ENCODE results near the gene IGFALS. TPM values are rescaled to one million over a fixed set of nuclear protein-coding genes. Genes with fewer than 3 reads are reported as not detected.
A peak's percentile ranks its signal among the peaks of the same experiment; 100 is the strongest.

Gene IGFALS
- total and polyA plus RNA-seq, 2 experiments from 2014 or later = 0.16 TPM; not detected in 1

GRCh38 chr16:1794908-1795666, 1.6 kb upstream of the IGFALS start:
- DNase-seq (ENCODE audit: low spot score) (no peak), ATAC-seq (no peak)
- Histone ChIP-seq H3K79me2 (replicated peaks; ENCODE audit: insufficient read depth) (no peaks in the 10 kb centered on the region), H3F3A (replicated peaks; ENCODE audit: low read depth) (no peaks in the 10 kb centered on the region), H3K4me3 (no peak overlapping the region), H3K4me2 (no peak overlapping the region), H3K9me2 (ENCODE audit: insufficient read depth) (no peaks in the 10 kb centered on the region), H3K36me3 (ENCODE audit: insufficient read depth) (no peaks in the 10 kb centered on the region; the same call in 1 of the 2 replicates), H2AFZ (no peak overlapping the region), H3K27me3 (ENCODE audit: insufficient read depth) (no peaks in the 10 kb centered on the region), H3K4me1 (ENCODE audit: insufficient read depth) (no peaks in the 10 kb centered on the region), H4K20me1 (replicated peaks; ENCODE audit: insufficient read depth) (no peaks in the 10 kb centered on the region), H3K27ac (ENCODE audit: low read depth) (no peak overlapping the region)
- TF ChIP-seq ETS1 (IDR thresholded peaks at IDR 0.05) (no peak), ZNF331 (CRISPR knock-in tag; IDR thresholded peaks at IDR 0.05; ENCODE audit: low read depth) (no peak), POLR2AphosphoS5 (IDR thresholded peaks at IDR 0.05; ENCODE audit: low read depth) (no peak), CTCF (conservative IDR thresholded peaks at IDR 0.05; ENCODE audit: low read depth in 2 of 2) (no peak), EZH2 (IDR thresholded peaks at IDR 0.05; ENCODE audit: low read depth, unreplicated experiment) (no peak)
- Mint-ChIP-seq H3K4me1 (no peaks in the 10 kb centered on the region), H3K27me3 (ENCODE audit: insufficient read depth, low read depth, poor library complexity) (no peaks in the 10 kb centered on the region), H3K36me3 (ENCODE audit: low read depth) (peaks cover 37% of the 10 kb centered on the region), H3K4me3 (no peak overlapping the region), H3K9me3 (peaks cover 36% of the 10 kb centered on the region), H3K27ac (no peak overlapping the region)

GRCh38 chr16:1794221-1794871, 841 bp upstream of the IGFALS start:
- no peaks in the 10 kb centered on the region; the same call in 1 of the 2 replicates for H3K36me3 ChIP-seq (ENCODE audit: insufficient read depth)
- no peaks in the 10 kb centered on the region for H4K20me1 ChIP-seq (replicated peaks; ENCODE audit: insufficient read depth)
- no peaks in the 10 kb centered on the region for H3K79me2 ChIP-seq (replicated peaks; ENCODE audit: insufficient read depth)
- peaks cover 30% of the 10 kb centered on the region for H3K36me3 Mint-ChIP-seq (ENCODE audit: low read depth)
- ATAC-seq (peak; percentile 33), DNase-seq (ENCODE audit: low spot score) (no peak)
- H3K4me1 ChIP-seq (ENCODE audit: insufficient read depth) = no peaks in the 10 kb centered on the region
- no peaks in the 10 kb centered on the region for H3K9me2 ChIP-seq (ENCODE audit: insufficient read depth)
- H3K4me3 Mint-ChIP-seq = no peak overlapping the region
- peaks cover 29% of the 10 kb centered on the region for H3K9me3 Mint-ChIP-seq
- H3K4me1 Mint-ChIP-seq = no peaks in the 10 kb centered on the region
- H3K27me3 Mint-ChIP-seq (ENCODE audit: insufficient read depth, low read depth, poor library complexity) = no peaks in the 10 kb centered on the region
- no peak overlapping the region for H3K4me3 ChIP-seq
- H3K27ac Mint-ChIP-seq = no peak overlapping the region
- H3K4me2 ChIP-seq = no peak overlapping the region
- H3K27me3 ChIP-seq (ENCODE audit: insufficient read depth) = no peaks in the 10 kb centered on the region
- H3K27ac ChIP-seq (ENCODE audit: low read depth) = no peak overlapping the region
- no peaks in the 10 kb centered on the region for H3F3A ChIP-seq (replicated peaks; ENCODE audit: low read depth)
- H2AFZ ChIP-seq = no peak overlapping the region
- no peak for TF ChIP-seq CTCF (conservative IDR thresholded peaks at IDR 0.05; ENCODE audit: low read depth in 2 of 2)
- no peak for TF ChIP-seq JUNB (IDR thresholded peaks at IDR 0.05; ENCODE audit: unreplicated experiment)
- TF ChIP-seq CREB1 (CRISPR knock-in tag; IDR thresholded peaks at IDR 0.05; ENCODE audit: low read depth) = no peak
- no peak for TF ChIP-seq REST (IDR thresholded peaks at IDR 0.05; ENCODE audit: unreplicated experiment)
- TF ChIP-seq POLR2AphosphoS5 (IDR thresholded peaks at IDR 0.05; ENCODE audit: low read depth) = no peak
- no peak for TF ChIP-seq STAT1 (IDR thresholded peaks at IDR 0.05; ENCODE audit: unreplicated experiment)
- no peak for TF ChIP-seq EZH2phosphoT487 (IDR thresholded peaks at IDR 0.05; ENCODE audit: unreplicated experiment)
- TF ChIP-seq NANOG (IDR thresholded peaks at IDR 0.05; ENCODE audit: borderline replicate concordance) = no peak

Data from GM23338 (cell line).